VCaP (cell line): ENCODE measurements around the gene ANGEL1.

ENCODE experiments used
- H3K27ac ChIP-seq: fragments of 450-650 bp; 2 replicates; pipeline ENCODE4 v1.5.1; 2017
- CTCF ChIP-seq: fragments of 450-650 bp; conservative IDR thresholded peaks from 2 replicates; pipeline ENCODE4 v1.5.1; 2017; ENCODE audit warnings: mild to moderate bottlenecking, moderate library complexity

The ANGEL1 gene

GRCh38 chr14:76773188-76773885 is 39.3 kb downstream of the ANGEL1 start:
- H3K27ac ChIP-seq, result no peak overlapping the region
- TF ChIP-seq CTCF, result no peak

- no peak for TF ChIP-seq CTCF
- H3K27ac ChIP-seq, result no peak overlapping the region
Observed at GRCh38 chr14:76772300-76773187, 40.1 kb downstream of the ANGEL1 start.

DNA sequence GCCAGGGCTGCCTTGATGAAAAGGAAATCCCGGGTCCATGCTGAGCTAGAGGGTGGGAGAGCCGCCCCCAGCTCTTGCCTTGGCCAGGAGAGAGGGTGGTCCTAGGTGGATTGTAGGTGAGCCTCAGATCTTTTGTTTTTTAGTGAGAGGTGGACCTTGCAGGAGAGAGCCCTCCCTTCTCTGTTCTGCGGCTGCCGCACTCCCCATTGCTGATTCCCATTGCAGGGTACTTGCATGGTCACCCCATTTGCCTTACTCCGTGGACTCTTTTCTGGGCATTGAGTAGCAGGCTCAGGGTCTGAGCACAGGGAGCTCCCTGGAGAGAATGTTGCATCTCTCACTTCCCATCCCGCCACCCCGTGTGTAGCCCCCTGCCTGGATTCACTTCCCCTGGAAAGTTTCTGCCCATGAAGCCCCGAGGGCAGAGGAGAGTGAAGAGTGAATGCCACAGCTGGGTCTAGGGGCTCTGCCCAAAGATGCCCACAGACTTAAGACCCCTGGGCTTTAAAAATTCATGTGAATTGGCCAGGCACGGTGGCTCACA is 41.2 kb downstream of the ANGEL1 start:
- no peak for TF ChIP-seq CTCF

DNA sequence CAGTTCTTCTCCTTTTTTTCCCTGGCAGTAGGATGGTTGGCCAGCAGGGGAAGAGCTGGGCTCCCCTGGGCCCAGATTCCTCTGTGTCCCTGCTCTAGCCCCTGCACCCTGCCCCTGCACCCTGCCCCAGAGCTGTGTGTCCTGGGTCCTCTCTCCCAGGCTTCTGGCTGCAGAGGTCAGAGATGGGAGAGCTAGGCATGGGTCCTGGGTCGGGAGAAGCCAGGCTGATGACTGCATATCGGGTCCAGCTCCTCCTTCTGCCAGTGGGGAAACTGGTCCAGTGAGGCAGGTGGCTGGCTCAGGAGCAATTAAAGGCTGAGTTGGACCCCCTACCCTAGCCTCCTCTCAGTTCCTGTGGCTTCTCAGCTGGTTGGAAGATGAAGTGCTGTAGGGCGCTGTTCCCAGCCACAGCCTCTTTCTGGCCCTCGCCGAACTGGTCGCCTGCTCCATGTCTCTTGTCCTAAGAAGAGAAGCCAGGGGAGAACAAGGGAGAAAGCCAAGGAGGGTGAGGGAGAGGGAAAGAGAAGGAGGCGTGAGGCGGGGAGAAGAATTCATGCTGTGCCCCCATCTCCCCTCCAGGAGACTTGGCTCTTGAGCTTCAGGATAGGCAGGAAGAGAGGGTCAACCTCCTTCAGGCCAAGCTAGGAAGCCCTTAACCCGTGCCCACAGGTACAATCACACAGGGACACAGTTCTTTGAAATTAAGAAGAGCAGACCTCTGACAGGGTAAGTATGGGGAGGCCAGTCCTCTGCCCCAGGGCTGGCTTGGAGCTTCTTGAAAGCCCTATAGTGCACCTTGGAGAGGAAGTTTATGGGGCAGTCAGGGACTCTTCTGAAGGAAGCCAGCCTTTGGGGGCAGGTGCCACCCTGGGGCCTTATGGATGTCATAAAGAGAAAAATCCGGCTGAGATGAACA is 41.9 kb downstream of the ANGEL1 start:
- no peak overlapping the region for H3K27ac ChIP-seq
- no peak for TF ChIP-seq CTCF

More for the DNA sequence above, 41.2 kb downstream of the ANGEL1 start:
- H3K27ac ChIP-seq, result no peak overlapping the region

GRCh38 chr14:76769636-76770292 is 42.9 kb downstream of the ANGEL1 start:
- no peak for TF ChIP-seq CTCF
- H3K27ac ChIP-seq, result no peak overlapping the region

DNA sequence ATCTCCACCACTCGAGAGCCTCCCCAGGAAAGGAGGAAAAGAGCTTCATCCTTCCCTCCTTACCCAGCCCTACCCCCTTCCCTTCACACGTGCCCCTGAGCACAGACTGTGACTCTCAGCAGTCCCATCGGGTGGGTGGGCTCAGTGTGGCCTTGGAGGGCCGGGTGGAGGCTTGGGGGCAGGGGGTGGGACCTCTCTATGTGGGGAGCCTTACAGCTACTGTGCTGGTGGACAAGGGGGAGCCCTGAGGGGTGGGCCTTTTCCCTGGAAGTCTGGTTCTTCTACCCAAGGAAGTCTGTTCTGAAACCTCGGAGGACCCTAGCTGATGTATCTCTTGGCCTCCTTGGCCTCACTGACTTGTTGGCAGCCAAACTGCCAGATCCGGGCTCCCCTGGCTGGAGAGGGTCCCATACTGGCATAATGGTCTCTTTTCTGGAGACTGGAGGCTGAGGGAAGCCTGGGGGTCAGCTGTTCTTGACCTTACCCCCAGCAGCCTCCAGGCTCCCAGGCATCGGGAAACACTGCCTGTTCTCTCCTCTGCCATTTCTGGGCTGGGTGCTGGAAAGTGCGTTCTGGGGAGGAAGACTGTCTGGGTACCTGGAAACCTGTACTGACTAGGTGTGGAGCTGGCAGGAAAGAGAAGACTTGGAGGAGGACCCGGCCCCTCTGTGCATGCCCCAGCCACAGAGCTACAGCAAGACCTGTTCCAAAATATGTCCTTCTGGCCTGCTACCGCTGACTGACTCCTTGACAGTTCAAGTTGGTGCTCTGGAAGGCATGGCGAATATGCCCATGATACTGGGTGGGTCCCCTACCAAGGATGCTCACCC is 43.8 kb downstream of the ANGEL1 start:
- no peak overlapping the region for H3K27ac ChIP-seq
- no peak for TF ChIP-seq CTCF
